Measurements from ENCODE around the gene RSPH10B.
"Not testable (repeated sequence)": the region's sequence is repeated elsewhere in the genome, so short reads cannot be mapped to it uniquely, and the experiment has no call there.

Gene RSPH10B

DNA sequence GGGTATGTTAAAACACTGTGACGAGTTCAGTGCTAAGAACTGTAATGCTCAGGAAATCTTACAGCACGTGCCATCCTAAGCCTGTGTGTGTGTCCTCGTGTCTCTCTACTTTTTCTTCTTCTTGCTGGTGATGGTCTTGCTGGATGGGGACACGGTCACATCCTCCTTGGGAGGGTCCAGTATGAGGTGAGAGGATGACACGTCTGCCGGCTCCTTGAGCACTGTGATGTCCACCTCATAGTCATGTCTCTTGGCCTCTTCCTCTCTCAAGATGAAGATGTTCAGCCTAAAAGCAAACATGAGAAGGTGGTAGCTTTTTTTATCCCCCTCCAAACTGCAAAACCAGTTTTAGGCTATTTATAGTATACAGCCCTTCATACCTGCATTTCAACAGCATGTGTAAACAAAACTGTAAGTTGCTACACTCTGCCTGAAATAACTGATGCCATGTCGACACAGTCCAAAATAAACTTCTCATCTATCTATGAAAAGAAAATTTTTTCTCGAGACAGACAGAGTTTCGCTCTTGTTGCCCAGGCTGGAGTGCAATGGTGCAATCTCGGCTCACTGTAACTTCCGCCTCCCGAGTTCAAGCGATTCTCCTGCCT, 44.1 kb downstream of the RSPH10B start:
- DNase-seq = not testable (repeated sequence)

DNA sequence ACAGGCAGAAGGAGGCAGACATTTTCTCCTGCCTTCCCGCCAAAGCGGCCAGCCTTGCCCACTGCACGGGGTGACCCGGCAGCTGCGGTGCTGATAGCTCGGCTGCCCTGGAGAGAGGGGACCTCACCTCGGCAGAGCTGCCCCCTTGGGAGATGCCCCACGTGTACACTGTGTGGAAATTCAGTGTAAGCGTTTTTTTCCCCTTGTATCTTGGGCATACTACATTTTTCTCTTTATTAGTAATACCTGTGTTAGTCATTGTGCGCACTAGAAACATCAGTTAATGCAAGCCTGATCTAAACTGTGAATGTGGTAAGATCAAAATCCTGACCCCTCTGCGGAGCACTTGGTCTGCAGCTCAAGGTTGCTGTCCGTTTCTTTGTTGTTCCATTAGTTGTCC, 45.9 kb downstream of the RSPH10B start:
- not testable (repeated sequence) for DNase-seq

DNA sequence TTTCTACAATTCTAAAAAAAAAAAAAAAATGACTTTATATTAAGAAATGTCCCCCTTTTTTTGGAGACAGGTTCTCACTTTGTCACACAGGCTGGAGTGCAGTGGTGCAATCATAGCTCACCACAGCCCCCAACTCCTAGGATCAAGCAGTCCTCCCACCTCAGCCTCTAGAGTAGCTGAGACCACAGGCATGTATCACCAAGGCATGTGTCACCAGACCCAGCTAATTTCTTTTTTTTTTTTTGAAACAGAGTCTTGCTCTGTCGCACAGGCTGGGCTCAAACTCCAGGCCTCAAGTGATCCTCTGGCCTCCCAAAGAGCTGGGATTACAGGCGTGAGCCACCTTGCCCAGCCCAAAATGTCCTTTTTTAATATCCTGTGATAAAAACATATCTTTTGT, 46.3 kb downstream of the RSPH10B start:
- not testable (repeated sequence) for DNase-seq

DNA sequence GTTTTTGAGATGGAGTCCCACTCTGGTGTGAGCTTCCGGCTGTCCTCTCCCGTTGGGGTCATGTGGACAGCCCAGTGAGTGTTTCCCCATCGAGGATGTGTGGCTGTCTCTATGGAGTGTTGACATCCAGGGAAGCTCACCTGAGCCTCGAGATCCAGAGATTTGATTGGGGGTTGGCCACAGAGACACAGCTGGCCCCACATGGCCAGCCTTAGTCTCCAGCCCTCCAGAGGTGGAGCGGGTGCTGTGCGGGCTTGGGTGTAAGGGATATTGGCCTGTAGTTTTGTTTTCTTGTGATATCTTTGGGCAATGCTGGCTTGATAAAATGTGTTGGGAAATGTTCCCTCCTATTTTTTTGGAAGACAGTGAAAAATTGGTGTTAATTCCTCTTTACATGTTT, 54.0 kb downstream of the RSPH10B start:
- DNase-seq = not testable (repeated sequence)

DNA sequence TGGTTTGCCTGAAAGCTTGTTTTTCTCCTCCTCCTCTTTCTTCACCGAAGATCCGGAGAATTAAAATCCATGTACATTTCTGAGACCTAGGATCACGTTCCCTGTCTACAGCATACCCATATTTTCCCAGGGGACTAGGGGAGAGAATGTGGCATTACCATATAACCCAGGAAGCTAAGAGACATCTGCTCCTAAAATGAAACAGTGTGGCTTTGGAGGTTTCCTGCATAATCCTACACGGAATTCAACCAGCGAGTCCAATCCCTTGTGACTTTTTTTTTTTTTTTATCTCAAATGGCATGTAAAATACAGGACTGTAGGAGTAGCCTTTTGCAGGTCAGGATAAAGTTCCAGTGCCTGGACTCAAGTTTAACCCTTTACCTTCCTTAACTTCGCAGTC, 61.7 kb downstream of the RSPH10B start:
- DNase-seq = not testable (repeated sequence)

DNA sequence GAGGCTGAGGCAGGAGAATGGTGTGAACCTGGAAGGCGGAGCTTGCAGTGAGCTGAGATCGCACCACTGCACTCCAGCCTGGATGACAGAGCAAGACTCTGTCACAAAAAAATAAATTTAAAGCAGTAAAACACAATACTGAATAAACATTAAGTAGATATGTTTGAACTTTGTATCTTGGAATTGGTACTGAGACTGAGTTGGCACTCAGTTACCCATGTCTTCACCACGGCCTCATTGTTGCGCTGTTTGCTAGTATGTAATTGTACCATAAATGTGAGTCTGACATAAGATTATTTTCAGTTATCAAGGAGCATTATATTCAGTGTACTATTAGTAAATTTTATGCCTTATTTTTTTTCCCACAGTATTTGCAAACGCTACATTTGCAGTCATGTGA, 65.8 kb downstream of the RSPH10B start:
- not testable (repeated sequence) for DNase-seq

DNA sequence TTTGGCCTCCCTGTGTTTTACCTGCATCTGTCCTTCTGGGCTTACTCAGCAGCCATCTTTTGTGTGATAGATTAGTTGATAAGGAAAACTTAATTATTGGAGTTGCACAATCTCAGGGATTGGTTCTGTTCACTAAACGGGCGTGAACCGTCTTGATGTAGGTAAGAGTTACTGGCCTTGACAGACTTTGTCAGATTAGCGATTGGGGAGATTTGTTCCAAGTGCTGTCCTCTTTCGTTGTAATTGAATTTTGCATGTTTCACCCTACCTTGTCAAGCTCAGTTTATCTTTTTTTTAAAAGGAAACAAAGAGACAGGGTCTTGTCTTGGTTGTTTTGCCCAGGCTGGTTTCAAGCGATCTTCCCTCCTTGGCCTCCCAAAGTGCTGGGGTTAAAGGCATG, 67.5 kb downstream of the RSPH10B start:
- DNase-seq = not testable (repeated sequence)

DNA sequence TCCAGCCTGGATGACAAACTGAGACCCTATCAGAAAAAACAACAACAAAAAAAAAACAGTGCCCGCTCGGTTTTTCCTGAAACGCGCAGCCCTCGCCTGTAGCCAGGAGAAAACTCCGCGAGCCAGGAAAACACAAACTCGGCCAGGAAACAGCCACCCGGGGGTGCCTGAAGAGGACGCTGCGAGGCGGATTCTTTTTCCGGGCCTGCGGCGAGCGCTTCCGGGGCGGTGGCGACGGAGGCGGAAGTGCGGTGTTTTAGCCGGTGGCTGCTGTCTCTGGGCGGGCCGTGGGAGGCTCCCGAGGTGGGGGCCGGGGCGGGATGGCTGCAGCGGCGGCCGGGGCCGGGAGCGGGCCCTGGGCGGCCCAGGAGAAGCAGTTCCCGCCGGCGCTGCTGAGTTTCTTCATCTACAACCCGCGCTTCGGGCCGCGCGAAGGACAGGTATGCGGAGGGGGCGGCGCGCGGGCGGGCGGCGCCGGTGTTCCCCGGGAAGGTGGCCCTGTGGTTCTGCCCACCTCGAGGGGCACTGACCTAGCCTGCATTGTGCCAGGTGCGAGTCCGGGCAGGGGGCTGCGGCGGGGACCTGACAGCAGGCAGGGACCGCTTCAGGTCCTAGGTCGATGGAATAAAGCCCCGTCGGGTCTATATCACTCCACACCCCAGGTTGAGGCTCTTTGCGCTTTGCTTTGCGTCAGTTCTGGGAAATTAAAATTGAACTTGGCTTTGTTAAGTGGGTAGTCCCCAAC, 71.8 kb downstream of the RSPH10B start, which contains the start of gene CCZ1:
TSS of gene CCZ1 (plus strand) at position 254 of the 745 bp plus-strand sequence. CDS start at position 321, 67 bp downstream.
- peak; percentile 40 for DNase-seq

DNA sequence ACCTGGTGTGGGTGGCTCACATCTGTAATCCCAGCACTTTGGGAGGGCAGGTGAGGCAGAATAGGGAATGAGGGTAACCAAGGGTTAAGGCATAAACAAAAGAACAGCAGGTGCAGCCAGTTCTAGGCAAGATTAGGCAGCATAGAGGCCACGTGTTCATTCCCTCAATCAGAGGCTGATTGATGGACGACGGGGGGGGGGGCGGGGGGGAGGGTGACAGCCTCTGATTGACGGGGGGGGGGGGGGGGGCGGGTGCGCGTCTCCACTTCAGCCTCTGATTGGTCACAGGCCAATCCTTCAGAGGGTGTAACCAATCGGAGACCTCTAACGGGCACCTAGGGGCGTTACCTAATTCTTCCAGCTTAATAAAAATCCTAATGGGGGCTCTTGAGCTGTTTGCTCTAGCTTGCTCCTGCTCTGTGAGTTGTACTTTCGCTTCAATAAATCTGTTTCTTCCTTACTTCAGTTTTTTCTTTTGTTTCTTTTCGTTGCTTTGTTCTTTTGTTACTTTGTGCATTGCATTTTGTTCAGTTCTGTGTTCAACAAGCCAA, 73.0 kb downstream of the RSPH10B start:
- peak; percentile 19 for DNase-seq

DNA sequence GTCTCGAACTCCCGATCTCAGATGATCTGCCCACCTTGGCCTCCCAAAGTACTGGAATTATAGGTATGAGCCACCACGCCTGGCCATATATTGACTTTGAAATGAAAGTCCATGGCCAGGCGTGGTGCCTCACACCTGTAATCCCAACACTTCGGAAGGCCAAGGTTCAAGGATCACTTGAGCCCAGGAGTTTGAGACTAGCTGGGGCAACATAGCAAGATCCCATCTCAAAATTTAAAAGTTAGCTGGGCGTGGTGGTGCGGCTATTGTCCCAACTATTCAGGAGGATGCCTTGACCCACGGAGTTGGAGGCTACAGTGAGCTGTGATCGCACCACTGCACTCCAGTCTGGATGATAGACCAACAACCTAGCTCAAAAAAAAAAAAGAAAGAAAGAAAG, 78.0 kb downstream of the RSPH10B start:
- no peak for DNase-seq

DNA sequence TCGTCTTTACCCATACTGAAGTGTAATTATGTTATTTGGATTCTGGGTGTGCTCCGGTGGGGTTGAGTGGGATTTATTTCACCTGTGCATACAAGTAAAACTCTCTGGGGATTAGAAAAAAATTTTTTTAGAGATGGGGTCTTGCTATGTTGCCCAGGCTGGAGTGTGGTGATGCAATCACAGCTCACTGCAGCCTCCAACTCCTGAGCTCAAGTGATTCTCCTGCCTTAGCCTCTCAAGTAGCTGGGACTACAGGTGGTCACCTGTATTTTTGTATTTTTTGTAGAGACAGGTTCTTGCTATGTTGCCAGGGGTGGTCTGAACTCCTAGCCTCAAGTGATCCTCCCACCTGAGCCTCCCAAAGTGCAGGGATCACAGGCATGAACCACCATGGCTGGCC, 80.2 kb downstream of the RSPH10B start:
- DNase-seq = not testable (repeated sequence)

DNA sequence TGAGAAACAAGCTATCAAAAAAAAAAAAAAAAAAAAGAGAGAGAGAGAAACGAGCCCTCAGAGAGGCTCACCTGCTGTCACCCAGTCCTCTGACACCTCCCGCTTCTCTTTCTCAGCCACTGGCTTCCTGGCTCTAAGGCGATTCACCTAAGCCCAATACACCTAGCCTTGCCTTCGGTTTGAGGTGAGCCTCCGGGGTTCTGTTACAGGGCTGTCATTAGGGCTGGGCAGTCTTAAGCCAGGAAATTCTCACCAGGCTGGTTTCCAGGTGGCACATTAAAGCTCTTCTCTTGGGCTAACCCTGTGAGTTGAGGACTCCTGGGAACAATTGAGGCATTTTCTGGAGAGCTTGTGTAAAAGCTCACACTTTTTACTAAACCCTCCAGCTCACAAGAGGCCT, 82.5 kb downstream of the RSPH10B start:
- DNase-seq = peak; percentile 95

DNA sequence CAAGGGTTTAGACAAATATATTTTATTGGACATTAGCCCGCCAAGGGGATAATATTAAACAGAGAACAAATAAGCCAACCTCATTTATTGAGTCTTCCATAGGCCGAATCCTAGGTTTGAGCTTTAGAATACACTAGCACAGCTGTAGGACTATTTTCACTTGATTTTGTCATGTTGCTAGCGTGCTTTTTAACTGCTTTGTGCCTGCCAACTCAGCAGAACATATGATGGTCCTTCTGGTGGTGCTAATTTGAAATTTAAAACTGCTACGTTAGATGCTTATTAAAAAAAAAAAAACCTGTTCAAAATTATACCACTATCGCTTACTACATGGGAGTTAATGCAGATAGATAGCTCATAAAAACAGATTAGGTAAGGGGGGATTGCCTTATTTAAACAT, 86.1 kb downstream of the RSPH10B start:
- not testable (repeated sequence) for DNase-seq

DNA sequence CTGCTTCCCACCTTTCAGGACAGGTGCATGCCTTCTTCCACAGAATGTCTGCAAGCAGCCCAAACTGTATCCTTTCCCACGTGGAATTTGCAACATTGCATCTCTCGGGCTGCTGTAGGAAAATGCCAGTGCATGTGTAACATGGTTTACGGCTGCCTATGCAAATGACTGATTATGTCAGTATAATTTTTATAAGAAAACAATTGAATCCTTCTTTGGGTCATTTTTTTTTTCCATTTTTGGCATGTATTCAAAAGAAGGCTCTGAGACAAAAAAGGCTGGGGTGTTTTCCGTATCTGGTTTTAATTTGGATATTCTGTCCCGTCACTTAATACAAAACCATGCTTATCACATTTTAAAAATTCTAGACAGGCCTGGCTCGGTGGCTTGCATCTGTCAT, 90.4 kb downstream of the RSPH10B start:
- DNase-seq = not testable (repeated sequence)

DNA sequence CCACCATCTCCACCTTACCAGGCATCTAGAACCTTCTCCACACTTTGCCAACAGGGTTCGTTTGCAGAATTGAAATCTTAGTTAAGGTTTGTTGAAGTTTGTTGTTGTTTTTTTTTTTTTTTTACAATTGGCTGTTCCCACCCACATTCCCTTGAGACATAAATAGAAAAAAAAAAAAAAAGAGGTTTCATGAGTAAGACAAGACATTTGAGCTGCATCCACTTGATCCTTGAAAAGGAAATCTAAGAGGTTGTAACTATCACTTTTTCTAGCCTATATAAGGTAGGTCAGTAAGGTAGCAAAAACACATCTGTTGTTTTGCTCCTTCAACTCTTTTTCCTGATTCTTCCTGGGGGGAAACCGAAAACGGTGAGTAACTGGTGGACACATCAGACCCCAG, 90.9 kb downstream of the RSPH10B start:
- DNase-seq = not testable (repeated sequence)

Data from DMS79 (cell line).